ENCODE measurements around the gene GSC2.

- TF ChIP-seq POLR2AphosphoS5 (IDR thresholded peaks at IDR 0.05; ENCODE audit: borderline replicate concordance, low read depth, low read length) (no peak), EZH2 (IDR thresholded peaks at IDR 0.05) (no peak)
These were observed 44.6 kb downstream of the GSC2 start for GRCh38 chr22:19105456-19105855.
